T-helper 2 cell treated with Interferon-gamma antibody and Interleukin-4, amounts not matched to agents 5 μg/mL and 100 μg/mL, for 36 hours (primary cell): ENCODE data around the gene VSIG4.

Source experiments
- DNase-seq: peaks from one replicate; pipeline ENCODE4 v3.0.0; 2021; ENCODE audit warnings: low spot score
- H3K27ac Mint-ChIP-seq: one replicate; pipeline ENCODE4 v1.8.0; 2021; ENCODE audit warnings: mild to moderate bottlenecking, mixed read lengths
- H3K27me3 Mint-ChIP-seq: one replicate; pipeline ENCODE4 v1.8.0; 2021; ENCODE audit warnings: low read depth, mixed read lengths
- H3K36me3 Mint-ChIP-seq: one replicate; pipeline ENCODE4 v1.8.0; 2021; ENCODE audit warnings: low read depth, mixed read lengths
- H3K4me1 Mint-ChIP-seq: one replicate; pipeline ENCODE4 v1.8.0; 2021; ENCODE audit warnings: low read depth, mixed read lengths
- H3K4me3 Mint-ChIP-seq: one replicate; pipeline ENCODE4 v1.8.0; 2022; ENCODE audit warnings: mild to moderate bottlenecking, moderate library complexity, mixed read lengths
- H3K9me3 Mint-ChIP-seq: one replicate; pipeline ENCODE4 v1.8.0; 2021; ENCODE audit warnings: mixed read lengths

The VSIG4 gene

DNA sequence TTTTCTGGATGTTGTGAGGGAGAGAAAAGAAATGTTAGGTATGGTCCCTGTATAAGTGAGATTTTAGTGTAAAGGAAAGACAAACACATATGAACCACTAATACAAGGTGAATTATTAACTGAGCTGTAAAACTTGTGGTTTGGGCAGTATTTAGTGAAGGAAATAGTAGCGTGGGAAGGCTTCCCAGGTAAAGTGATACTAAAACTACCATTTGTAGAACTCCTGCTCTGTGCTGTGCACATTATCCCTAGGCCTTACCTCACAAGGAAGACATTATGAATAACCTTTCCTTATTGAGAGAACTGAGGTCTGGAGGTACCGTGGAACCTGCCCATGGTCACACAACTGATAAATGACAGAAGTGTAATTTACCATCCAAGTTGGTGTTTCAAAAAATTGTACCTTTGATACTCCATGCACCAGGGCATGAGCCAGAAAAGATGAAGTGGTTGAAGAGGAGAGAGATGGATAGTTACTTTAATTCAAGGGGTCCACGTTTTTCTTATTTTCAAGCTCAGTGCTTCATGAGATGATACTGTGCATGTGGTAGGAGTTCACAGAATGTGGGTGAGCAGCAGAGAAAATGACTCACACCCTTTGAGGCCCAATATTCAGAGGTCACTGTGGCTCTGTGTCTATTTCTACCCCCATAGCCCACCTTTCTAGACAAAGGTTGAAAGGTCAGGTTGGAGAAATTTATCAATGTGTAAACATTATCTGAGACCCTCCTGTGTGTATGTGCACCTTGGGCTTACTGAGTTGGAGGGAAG, 2.6 kb upstream of the VSIG4 start:
- peaks cover 26% of the 10 kb centered on the region for H3K4me1 Mint-ChIP-seq
- DNase-seq = no peak
- no peaks in the 10 kb centered on the region for H3K9me3 Mint-ChIP-seq
- no peaks in the 10 kb centered on the region for H3K36me3 Mint-ChIP-seq
- H3K4me3 Mint-ChIP-seq = no peak overlapping the region
- H3K27me3 Mint-ChIP-seq = no peaks in the 10 kb centered on the region
- H3K27ac Mint-ChIP-seq = no peak overlapping the region

DNA sequence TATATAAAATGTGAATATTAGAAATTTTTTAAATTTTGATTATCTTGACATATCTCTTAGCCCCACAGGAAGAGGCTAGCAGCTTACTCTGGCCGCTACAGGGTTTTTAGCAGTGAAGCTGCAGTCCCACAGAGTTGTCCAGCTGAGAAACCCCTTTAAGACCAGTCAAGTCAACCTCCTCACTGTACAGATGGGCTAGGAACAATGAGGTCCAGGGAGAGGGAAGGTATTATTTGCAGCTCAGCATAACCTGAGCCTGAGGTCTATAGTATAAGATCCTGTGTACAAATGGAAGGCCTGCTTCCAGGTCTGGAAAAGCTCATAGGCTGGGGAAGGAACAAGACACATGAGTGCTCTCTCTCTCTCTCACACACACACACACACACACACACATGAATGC, 1.8 kb downstream of the VSIG4 start:
- H3K36me3 Mint-ChIP-seq = no peaks in the 10 kb centered on the region
- no peaks in the 10 kb centered on the region for H3K4me1 Mint-ChIP-seq
- H3K27ac Mint-ChIP-seq = no peak overlapping the region
- DNase-seq = no peak
- H3K27me3 Mint-ChIP-seq = no peaks in the 10 kb centered on the region
- no peak overlapping the region for H3K4me3 Mint-ChIP-seq
- H3K9me3 Mint-ChIP-seq = no peaks in the 10 kb centered on the region

DNA sequence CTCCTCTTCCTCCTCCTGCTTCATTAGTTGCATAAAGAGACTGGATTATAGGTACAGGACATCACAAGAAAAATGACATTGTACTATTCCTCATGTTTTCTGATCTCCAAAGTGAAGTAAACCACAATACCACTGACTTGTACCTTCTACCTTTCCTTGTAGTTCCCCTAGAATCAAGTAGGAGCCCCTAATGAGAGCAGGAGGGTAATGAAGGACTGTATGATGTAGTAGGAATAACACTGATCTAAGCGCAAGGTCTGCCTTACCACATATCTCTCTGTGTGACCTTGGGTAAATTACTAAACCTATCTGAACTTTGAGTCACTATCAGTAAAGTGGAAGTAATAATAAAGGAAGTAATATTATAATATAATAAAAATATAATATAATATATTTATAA, 3.6 kb downstream of the VSIG4 start:
- Mint-ChIP-seq H3K9me3 (no peaks in the 10 kb centered on the region), H3K27me3 (no peaks in the 10 kb centered on the region), H3K4me1 (no peaks in the 10 kb centered on the region), H3K4me3 (no peak overlapping the region), H3K27ac (no peak overlapping the region), H3K36me3 (no peaks in the 10 kb centered on the region)
- no peak for DNase-seq

GRCh38 chrX:66035667-66036066, 4.2 kb downstream of the VSIG4 start:
- H3K4me1 Mint-ChIP-seq = no peaks in the 10 kb centered on the region
- DNase-seq = no peak
- no peaks in the 10 kb centered on the region for H3K36me3 Mint-ChIP-seq
- H3K9me3 Mint-ChIP-seq = no peaks in the 10 kb centered on the region
- no peaks in the 10 kb centered on the region for H3K27me3 Mint-ChIP-seq
- H3K4me3 Mint-ChIP-seq = no peak overlapping the region
- no peak overlapping the region for H3K27ac Mint-ChIP-seq

DNA sequence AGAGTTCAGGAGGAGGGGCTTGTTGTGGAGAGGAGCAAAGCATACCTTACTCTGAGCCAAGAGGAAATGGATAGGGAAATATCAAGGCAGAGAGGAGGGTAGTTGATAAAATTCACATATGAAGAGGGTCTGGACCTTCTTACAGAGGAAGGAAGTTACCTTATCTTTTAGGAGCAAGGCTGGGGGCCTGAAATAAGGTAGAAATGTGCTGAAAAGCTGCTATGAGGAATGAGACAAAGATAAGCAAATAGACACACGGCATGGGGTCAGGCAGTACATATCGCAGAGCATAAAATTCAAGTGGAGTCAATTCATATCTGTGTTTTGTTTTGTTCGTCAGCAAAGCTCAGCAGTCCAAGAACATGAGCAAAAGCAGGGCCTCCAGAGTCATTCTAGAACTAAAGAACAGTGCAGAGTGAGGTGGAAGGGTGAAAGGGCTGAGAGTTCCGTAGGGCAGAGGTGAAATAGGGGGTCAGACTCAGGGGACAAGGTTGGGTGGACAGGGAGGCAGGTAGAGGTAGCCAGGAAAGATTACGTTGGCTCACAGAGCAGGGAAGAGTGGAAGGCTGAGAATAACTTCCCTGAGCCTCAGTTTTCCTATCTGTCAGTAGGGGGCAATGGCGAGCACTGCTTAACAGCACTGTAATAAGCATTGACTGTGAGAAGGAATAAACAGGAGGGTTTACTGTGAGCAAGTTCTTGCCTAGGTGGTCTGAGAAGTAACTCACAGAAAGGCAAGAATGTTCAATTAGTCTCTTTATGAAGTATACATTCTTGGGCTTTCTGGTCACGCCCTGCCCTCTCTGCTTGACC, 9.2 kb downstream of the VSIG4 start:
- H3K4me1 Mint-ChIP-seq = peaks cover 7% of the 10 kb centered on the region
- H3K27ac Mint-ChIP-seq = no peak overlapping the region
- H3K9me3 Mint-ChIP-seq = no peaks in the 10 kb centered on the region
- no peaks in the 10 kb centered on the region for H3K27me3 Mint-ChIP-seq
- H3K4me3 Mint-ChIP-seq = no peak overlapping the region
- DNase-seq = no peak
- no peaks in the 10 kb centered on the region for H3K36me3 Mint-ChIP-seq

- Mint-ChIP-seq H3K36me3 (no peaks in the 10 kb centered on the region), H3K9me3 (no peaks in the 10 kb centered on the region), H3K27me3 (no peaks in the 10 kb centered on the region), H3K4me1 (peaks cover 16% of the 10 kb centered on the region), H3K4me3 (no peak overlapping the region), H3K27ac (no peak overlapping the region)
- no peak for DNase-seq
Observed at GRCh38 chrX:66028936-66029335, 10.9 kb downstream of the VSIG4 start.

DNA sequence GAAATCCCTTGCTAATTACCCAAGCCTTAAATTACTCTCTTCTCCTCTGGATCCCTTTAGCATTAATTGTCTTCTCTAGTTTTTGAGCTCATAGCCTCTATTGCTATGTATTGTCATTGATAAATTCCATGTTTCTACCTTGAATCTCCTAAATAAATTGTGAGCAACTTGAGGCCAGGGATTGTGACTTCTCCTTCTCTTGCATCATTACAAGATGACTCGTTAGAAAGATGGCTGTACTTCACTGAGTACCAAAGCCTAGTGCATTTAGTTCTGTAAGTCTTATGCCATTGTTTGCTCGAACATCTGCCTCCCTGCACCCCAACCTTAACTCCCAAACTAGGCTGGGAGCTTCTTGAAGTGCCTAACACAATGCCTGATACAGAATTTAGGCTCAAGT, 15.3 kb downstream of the VSIG4 start:
- Mint-ChIP-seq H3K27ac (no peak overlapping the region), H3K9me3 (no peaks in the 10 kb centered on the region), H3K4me1 (peaks cover 41% of the 10 kb centered on the region), H3K4me3 (no peak overlapping the region), H3K27me3 (no peaks in the 10 kb centered on the region), H3K36me3 (peaks cover 22% of the 10 kb centered on the region)
- no peak for DNase-seq

GRCh38 chrX:66024092-66024467, 15.8 kb downstream of the VSIG4 start:
- Mint-ChIP-seq H3K4me1 (peaks cover 43% of the 10 kb centered on the region), H3K27me3 (no peaks in the 10 kb centered on the region), H3K9me3 (no peaks in the 10 kb centered on the region), H3K27ac (no peak overlapping the region), H3K36me3 (peaks cover 27% of the 10 kb centered on the region), H3K4me3 (no peak overlapping the region)
- no peak for DNase-seq

GRCh38 chrX:66023385-66024091, 16.3 kb downstream of the VSIG4 start:
- Mint-ChIP-seq H3K36me3 (peaks cover 32% of the 10 kb centered on the region), H3K27ac (no peak overlapping the region), H3K9me3 (no peaks in the 10 kb centered on the region), H3K4me1 (peaks cover 45% of the 10 kb centered on the region), H3K27me3 (no peaks in the 10 kb centered on the region), H3K4me3 (no peak overlapping the region)
- no peak for DNase-seq

GRCh38 chrX:66022632-66023384, 17.1 kb downstream of the VSIG4 start:
- Mint-ChIP-seq H3K4me3 (no peak overlapping the region), H3K27ac (no peak overlapping the region), H3K4me1 (peaks cover 47% of the 10 kb centered on the region)

DNA sequence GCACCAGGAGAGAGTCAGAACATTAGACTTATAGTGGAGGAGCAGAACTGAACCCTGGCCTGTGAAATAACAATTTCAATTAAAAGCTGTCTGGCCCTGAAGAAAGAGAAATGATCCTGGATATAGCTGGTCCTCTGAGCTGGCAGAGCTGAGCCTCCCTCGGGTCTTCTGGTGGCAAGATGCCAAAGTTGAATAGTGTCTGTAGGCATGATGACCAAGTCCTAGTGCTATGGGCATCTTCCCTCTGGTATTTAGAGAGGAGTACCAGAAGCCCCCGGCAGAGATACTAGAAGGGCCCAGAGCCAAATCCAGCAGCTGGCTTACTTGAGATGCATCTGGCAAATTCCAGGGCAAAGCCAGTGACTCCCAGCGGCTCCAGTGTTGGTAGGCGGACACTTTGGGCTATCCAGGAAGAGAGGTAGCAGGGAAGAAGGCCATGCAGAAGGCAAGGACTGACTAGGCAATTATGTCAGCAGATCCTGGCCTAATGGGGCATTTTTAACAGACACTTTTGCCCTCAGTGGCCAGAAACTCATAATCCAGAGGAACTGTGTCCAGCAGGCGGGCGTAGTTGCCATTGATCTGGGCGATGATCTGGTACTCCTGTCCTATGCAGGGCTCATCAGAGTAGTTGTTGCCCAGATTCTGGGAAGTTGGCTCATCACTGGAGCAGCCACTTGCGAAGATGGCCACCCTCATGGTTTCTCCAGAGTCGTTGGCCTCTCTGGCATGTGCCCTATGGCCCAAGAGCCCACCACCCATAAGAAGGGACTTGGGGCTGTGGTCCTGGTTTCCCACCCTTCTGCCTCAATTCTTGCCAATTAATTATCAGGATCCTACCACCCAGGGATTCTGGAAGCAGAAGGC, 17.9 kb downstream of the VSIG4 start:
- no peak overlapping the region for H3K4me3 Mint-ChIP-seq
- H3K27me3 Mint-ChIP-seq = no peaks in the 10 kb centered on the region
- no peaks in the 10 kb centered on the region for H3K9me3 Mint-ChIP-seq
- no peak for DNase-seq
- peak overlapping the region; percentile 60 for H3K27ac Mint-ChIP-seq
- peaks cover 52% of the 10 kb centered on the region for H3K4me1 Mint-ChIP-seq
- H3K36me3 Mint-ChIP-seq = peaks cover 32% of the 10 kb centered on the region

More at GRCh38 chrX:66022632-66023384, 17.1 kb downstream of the VSIG4 start:
- H3K9me3 Mint-ChIP-seq = no peaks in the 10 kb centered on the region
- H3K27me3 Mint-ChIP-seq = no peaks in the 10 kb centered on the region
- peaks cover 32% of the 10 kb centered on the region for H3K36me3 Mint-ChIP-seq
- no peak for DNase-seq

- Mint-ChIP-seq H3K4me3 (no peak overlapping the region), H3K27me3 (no peaks in the 10 kb centered on the region), H3K36me3 (peaks cover 32% of the 10 kb centered on the region), H3K9me3 (no peaks in the 10 kb centered on the region), H3K4me1 (peaks cover 58% of the 10 kb centered on the region), H3K27ac (peak overlapping the region; percentile 60)
- DNase-seq = no peak
Observed at GRCh38 chrX:66021401-66021764, 18.5 kb downstream of the VSIG4 start.
